GM19023 (cell line): Measurements from ENCODE around the gene TMPRSS7.
"Not testable (repeated sequence)": the region's sequence is repeated elsewhere in the genome, so short reads cannot be mapped to it uniquely, and the experiment has no call there.

Experiments used
- ATAC-seq: cut with Tn5 transposase; IDR thresholded peaks from one replicate; pipeline ENCODE4 v1.9.1; 2021; ENCODE audit warnings: mild to moderate bottlenecking, moderate library complexity; ENCODE audit not compliant: unreplicated experiment

TMPRSS7 gene

DNA sequence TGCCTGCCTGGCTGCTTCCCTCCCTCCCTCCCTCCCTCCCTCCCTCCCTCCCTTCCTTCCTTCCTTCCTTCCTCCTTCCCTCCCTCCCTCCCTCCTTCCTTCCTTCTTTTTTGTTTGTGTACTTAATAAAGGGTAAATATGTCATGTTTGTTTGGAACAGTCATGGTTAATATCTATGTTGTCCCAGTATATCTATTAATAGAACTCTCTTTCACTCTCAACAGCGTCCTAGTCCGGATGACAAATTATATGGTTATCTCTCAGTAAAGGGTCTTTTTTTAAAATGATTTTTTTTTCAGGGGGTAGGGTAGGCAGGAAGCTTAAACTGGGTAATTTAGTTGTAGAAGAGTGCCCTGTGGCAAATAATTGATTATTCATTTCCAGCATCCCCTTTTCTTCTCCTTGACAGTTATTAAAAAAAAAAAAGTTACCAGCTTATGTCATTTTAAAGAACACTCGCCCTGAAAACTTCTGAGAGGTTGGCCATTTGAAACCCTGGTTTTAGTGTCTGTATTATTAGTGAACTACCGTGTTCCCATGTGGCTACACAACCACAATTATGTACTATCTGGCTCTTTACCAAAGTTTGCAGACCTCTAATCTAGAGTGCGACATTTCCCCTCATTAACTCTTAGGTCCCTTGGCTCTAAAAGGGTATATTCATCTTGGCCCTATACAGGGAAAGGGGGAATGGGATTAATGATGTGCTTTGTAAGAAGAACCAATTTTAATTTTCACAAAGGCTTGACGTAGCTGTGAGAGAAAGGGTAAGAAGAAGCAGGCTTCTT, 22.1 kb upstream of the TMPRSS7 start:
- ATAC-seq, result no peak

DNA sequence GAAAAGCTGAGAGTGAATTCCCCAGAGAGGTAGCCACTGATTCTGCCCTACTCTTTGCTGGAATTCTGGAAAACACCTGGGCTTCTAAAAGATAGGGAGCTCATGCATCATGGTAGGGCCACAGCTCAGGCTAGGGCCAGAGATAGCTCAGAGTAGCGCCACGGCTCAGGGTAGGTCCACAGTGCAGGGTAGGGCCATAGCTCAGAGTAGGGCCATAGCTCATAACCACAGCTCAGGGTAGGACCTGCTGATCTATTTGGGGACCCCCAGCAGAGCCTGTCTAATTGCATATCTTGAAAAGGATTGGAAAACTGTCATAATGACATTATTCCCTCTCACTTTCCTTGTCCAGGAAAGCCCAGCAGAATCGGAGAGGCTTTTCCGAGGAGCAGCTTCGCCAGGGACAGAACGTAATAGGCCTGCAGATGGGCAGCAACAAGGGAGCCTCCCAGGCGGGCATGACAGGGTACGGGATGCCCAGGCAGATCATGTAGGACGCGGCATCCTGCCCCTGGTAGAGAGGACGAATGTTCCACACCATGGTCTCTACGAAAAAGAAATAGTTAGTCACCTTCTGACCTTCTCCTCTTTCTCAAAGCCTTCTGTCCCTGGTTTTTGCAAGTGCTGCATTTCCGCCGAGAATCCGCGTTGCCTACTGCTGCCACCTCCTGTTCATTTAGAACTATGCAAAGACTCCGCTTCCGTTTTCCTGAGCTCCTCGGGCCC, 21.3 kb upstream of the TMPRSS7 start:
- ATAC-seq, result peak; percentile 89

DNA sequence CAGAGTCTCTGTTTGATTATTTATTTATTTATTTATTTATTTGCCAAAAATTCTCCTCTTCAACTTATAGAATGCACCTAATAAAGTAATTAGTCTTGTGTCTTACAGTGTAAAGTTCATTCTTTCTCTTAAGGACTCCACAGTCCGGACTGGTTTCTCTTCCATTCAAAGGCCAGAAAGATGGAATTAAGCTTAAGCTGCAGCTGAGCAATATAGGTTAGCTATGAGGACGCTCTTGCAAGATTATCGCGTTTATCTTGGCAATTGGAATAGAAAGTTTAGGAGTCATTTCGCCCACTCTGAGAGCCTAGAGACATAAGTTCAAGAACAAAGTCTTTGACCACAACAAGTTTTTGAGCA, 20.8 kb upstream of the TMPRSS7 start:
- ATAC-seq, result no peak

DNA sequence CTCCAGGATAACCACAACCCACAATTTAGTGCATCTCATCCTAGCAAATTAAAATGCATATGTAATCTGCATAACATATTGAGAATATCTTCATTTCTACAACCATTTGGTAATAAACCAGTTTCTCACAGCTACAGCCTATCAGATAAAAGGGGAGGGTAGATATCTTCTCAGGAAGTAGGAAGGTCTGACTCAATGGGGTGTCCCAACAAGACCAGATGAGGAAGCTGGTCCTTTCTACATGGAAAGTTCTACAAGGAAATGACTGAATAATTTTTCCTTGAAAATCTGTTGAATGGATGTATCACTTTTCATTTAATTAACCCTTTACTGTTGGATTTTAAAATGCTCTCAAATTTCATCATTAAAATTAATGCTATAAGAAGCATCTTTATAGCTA, 17.4 kb upstream of the TMPRSS7 start:
- ATAC-seq, result no peak

DNA sequence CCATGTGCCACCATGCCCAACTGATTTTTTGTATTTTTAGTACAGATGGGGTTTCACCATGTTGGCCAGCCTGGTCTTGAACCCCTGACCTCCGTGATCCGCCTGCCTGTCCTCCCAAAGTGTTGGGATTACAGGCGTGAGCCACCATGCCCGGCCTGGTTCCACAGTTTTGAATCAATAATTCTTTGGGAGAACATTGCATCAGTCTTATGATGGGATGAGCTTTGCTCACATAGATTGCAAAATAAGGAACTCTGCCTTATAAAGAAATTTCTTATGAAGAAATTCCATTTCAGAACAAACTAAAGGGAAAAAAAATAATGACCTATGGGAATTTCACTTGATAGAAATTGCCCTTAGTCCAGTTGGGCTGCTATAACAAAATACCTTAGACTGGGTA, 15.8 kb upstream of the TMPRSS7 start:
- ATAC-seq, result no peak

DNA sequence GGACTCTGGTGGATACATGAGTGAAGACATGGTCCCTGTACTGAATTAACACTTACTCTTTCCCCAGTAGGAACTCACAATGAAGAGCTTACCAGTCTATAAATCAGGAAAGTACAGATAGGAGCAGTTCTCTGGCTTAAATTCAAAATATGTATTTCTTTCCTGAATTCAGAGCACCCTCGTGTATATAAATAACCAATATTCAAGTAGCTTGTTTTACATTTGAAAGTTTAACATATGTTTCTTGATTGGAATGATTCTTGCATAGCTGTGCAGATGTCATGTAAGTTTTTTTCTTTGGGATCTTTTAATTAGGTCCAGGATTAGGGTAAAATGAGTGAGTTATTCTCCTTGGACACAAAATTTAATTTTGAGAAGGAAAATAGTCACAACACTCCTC, 14.8 kb upstream of the TMPRSS7 start:
- no peak for ATAC-seq

DNA sequence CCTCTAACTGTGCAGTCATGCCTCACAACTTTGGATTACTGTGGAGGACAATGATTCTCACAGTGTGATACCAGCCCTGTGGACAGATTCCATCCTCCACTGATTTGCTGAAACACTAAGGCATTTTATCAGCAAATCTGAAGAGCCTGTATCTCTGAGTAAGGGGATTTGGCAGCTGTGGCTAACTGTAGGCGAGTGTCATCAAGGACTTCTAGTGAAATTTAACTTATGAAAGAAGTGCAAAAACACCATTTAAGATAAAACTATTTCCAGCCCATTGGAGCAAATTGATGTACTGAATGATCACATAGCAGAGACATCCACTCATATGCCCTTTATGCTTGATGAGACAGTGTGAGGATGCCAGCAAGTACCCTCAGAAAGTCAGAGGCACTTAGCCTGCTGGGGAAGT, 13.9 kb upstream of the TMPRSS7 start:
- ATAC-seq, result no peak

DNA sequence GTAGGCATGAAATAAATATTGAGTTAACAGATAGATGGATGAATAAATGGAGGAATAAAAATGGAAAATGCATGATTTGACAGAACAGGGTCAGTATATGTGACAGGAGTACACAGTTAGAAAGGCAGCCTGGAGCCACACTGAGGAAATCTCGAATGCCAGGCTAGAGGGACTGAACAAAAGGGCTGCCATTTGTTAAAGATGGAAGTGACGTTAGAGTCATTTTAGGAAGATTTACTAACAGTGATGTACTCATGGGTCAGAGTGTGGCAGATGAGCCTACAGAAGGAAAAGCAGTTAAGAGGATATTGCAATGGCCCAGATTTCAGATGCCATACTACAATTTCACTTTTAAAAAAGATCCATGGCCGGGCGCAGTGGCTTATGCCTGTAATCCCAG, 7.4 kb upstream of the TMPRSS7 start:
- ATAC-seq, result no peak

DNA sequence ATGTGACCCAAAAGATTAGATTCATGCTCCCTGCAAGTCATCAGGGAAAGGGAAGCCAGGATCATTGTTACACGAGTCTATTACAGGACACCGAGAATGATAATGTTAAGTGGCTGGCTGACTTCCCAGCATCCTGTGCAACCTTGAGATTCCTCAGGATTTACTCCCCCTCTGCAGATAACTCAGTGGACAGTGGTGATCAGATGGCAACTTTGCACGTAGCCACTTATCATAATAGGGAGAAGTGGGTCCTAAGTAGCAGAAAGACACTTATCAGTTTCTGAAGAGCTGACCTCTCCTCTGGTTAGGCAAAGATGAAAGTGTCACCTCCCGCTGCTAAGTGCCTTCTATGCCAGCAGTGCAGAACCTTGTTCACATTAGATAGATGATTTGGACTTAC, 6.7 kb upstream of the TMPRSS7 start:
- ATAC-seq, result no peak

DNA sequence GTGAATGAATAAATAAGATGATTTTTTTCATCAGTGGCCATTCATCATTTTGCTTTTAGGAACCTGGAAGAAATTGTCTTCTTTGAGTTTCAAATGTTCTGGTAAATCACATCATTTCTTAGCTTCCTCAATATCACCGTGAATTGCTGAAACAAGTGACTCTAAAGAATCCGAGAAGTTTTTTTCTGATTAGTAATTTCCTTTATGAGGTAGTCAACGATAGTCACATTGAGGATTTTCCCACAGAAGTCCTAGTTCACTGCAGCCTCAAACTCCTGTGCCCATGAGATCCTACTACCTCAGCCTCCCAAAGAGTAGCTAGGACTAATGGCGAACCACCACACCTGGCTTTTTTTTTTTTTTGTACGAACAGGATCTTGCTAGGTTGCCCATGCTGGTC, 3.6 kb upstream of the TMPRSS7 start:
- ATAC-seq, result no peak

DNA sequence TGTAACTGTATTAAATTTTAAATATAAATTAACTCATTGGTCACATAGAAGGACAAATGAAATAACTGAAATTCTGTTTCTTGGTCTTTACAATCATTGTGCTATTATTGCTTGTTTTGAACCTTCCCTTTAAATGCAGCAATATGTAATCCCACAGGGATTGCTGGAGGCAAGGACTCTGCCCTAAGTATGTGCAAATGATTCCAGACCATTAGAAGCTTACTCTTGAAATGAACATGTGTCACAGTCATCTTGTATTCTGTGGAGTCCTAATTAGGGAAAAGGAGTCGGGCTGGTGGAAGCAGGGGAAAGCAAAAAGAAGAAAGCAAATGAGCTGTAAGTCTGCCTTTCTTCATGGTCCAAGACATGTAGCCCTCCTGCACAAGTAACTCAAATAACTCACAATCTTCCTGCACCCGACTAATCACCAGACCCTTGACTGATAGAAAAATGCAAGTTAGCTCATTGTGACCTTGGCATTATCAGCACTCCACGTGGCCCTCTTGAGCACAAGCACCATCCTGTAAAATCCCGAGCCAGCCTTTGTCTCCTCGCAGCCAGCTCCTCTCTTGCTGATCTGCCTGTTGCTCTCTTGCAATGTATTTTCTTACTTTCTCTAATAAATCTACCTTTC, 2.3 kb upstream of the TMPRSS7 start:
- ATAC-seq, result no peak

DNA sequence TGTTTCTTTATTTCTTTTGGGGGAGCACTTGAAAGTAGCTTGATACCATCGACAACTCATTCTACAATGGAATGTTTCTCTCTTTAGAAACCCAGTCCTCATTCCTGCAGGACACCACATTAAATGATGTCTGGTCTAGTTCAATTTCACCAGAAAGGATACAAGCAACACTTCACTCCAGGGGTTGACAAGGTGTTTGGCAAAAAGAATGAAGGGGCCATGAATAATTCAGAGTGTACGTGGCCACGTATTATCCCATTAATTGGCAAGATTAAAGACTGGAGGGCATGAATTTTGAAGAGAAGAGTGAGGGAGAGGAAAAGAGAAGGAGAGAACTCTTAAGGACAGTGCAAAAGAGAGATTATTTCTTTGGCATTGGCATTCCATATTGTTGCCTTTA, 705 bp downstream of the TMPRSS7 start:
- no peak for ATAC-seq

DNA sequence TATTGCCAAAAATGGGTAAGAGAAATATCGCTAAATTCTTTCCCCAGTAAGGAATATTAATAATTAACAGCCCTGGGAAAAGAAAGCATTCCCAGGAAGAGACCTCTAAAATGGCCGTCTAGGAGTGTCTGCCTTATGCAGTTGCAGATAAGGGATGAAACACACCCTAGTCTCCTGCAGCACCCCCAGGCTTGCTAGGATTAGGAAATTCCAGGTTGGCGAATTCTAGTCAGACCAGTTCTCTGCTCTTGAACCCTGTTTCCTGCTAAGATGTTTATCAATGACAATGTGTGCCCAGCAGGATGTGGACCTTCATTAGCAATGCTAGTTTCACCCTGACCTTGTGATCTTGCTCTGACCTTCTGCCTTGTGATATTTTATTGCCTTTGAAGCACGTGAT, 2.7 kb downstream of the TMPRSS7 start:
- not testable (repeated sequence) for ATAC-seq

DNA sequence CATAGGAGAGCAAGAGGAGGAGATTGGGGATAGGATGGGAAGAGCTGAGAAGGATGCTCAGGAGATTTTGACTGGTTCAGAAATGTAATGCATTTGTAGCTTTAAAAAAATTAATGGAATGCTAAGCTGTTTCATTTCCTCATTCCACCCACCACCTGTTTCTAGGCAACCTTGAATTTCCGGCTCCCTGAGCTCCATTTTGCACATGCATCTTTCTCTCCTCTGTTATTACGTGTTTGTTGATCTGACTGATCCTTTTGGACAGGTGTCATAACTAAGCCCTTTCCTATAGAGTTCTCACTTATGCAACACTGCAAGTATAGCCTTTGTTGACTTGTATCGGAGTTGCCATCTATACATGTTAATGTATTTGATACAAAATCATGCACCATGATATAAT, 4.3 kb downstream of the TMPRSS7 start:
- ATAC-seq, result no peak

DNA sequence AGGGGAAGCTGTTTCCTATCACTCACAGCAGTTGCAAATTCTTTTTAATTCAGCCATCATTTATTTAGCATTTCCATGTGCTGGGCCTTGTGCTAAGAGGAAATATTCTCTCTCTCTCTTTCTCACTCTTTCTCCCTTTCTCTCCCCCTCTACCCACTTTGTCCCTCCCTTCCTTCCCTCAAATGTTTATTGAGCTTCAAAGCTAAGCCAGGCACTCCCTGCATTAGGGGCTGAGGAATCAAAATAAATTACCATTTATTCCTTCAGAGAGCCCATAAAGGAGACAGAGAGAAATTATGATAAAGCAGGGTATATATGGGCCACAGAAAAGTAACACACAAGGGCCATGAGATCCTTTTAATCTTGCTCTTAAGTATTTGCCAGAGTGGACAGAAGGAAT, 6.8 kb downstream of the TMPRSS7 start:
- no peak for ATAC-seq

DNA sequence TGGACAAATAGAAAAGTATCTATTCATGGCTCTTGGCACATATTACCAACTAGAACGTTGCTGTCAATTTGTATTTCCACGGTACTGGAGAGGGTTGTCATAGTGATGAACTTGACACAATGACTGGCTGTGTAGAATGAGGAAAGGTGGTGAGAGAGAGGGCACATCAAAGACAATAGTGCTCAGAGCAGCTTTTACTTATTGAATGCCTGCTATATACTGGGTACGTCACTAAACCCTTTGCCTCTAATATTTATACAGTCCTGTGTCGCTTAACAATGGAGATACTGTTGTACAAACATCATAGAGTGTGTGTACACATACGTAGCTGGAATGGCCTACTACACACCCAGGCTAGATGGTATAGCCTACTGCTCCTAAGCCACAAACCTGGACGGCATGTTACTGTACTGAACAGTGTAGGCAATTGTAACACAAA, 8.3 kb downstream of the TMPRSS7 start:
- ATAC-seq, result no peak

DNA sequence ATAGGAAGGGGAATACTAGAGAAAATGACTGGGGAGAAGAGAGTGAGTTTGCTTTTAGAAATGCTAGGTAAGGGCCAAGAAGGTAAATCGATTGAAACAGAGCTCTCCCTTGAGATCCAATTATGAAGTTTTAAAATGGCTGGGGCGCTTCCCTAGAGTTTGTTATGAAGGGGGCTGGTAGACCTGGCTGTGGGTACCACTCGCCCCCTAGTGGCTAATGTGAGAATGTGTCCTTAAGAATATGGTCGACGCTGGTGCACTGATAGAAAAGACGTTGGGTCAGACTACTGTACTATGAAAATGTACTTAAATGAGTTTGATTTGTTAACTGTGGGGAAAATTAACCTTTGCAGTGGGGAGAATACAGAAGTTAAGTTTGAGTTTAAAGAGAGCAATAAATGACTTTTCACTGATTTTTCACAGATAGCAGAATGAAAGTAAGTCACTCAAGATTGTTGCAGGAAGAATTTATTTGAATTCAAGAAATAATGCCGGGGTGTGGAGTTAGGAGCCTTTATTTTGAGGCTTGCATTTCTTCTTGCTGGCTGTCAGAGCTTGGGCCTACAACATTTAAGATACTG, 9.2 kb downstream of the TMPRSS7 start:
- ATAC-seq, result peak; percentile 91

DNA sequence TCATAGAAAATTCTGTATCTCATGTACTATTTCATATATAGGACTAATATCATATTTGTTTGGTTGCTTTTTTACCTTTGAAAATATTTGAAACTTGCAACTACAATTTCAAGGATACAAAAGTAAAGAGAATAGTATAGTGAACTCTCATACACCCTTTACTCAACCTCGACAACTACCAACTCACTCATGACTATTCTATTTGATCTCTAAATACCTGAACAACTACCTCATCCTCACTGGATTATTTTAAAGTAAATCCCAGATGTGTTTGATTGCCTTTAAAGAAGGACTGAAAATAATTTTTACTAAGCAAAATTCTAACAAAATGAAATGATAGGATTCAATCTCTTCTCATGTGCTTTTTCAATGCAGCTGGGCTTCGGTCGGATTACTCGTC, 12.1 kb downstream of the TMPRSS7 start:
- ATAC-seq, result no peak

DNA sequence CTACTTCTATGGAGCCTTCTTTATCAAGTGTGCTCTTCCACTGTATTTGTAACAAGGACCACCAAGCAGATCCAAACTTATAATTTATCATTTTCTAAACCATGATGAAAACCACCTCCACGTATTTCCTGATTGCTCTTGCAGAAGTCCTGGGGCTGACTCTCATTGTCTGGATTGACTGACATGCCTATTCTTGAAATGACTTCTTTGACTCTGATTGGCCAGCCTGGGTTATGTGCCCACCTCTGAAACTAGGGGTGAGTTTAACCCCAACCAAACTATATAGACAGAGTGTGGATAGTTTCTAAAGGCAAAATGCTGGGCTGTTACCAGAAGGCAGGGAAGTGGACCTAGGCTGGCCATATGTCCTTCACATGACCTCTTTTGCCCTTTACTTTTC, 12.7 kb downstream of the TMPRSS7 start:
- ATAC-seq, result no peak

DNA sequence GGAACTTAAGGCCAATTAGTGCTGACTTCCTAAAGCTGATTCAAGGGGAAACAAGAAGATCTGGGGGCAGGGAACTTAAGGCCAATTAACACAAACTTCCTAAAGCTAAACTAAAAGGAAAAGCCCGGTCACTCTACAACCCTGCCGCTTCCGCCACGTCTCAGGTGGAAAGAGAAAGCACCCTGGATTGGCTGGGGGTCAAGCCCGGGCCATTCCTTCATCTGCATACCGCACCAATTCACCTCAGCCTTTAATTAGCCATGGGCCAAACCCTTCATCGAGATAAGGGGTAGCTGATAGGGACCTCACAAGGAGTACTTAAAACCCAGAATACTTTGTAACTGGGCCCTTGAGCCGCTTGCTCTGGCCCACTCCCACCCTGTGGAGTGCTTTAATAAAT, 14.4 kb downstream of the TMPRSS7 start:
- no peak for ATAC-seq

DNA sequence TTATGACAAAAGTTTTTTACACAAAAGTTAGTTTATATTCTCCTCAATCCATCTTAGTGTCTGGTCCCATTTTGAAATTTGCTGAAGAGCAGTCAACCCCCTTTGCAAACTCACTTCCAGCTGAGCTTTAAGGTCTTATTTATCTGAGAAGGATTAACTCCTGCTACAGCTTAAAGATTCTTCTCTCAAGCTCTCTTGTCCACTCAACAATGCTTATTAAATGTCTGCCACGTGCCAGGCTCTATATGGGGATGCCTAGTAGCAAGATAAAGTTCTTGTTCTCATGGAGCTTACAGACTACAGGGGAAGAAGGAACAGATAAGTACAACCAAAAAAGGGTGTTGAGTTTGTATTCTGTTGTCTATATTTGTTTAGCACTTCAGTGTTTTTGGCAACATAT, 18.7 kb downstream of the TMPRSS7 start:
- no peak for ATAC-seq

DNA sequence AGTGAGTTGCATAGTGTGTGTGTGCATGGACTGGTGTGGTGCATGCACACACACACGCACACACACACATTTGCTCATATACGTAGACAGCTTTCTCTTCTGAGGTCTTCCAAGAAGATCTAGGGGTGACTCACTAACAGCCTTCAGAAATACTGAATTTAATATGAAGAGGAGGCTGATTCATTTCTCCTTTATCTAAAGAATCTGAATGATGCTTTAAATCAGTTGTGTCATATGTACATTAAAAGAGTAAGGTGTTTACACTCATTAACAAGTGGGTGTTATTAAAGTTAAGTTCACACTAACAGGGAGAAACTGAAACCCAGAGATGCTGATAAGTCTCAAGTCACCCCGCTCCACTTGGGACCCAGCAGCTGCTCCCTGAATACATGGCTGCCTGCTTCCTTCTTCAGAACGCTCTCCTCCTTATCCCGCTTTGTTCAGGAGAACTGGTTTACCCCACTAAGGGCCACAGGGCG, 22.0 kb downstream of the TMPRSS7 start:
- no peak for ATAC-seq
